Measurements from ENCODE around the gene SORCS3.

GRCh38 chr10:105278439-105278838 lies 637.3 kb downstream of the SORCS3 start:
- TF ChIP-seq CTCF (IDR thresholded peaks at IDR 0.05 in 4 of 5, conservative IDR thresholded peaks at IDR 0.05 in 1 of 5) (no peak), POLR2A (IDR thresholded peaks at IDR 0.05) (no peak)
